DND-41 (cell line): ENCODE measurements around the gene ALKBH2.

Experiments
- EZH2 ChIP-seq: IDR thresholded peaks from 3 replicates; pipeline ENCODE4 v1.6.1; 2012; ENCODE audit warnings: borderline replicate concordance, low read depth, mild to moderate bottlenecking, moderate library complexity, low read length, inconsistent platforms; ENCODE audit not compliant: severe bottlenecking
- TF ChIP-seq, protein P1 (sequence below): IDR thresholded peaks from 2 replicates; pipeline ENCODE4 v1.5.1; 2012; ENCODE audit warnings: borderline replicate concordance, low read length, moderate library complexity, mild to moderate bottlenecking; ENCODE audit not compliant: poor library complexity, severe bottlenecking; ENCODE audit errors: extremely low read depth

DNA sequence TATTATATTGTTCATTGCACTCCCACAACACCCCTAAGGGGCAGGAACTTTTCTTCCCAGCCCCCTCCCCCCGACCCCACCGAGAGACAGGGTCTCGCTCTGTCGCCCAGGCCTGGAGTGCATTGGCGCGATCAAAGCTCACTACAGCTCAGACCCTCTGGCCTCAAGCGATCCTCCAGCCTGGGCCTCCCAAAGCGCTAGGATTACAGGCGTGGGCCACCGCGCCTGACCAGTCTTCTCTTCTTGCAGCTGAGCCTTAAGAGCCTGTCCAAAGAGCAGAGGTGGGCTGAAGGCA lies 3.8 kb upstream of the ALKBH2 start:
- TF ChIP-seq, protein P1, sequence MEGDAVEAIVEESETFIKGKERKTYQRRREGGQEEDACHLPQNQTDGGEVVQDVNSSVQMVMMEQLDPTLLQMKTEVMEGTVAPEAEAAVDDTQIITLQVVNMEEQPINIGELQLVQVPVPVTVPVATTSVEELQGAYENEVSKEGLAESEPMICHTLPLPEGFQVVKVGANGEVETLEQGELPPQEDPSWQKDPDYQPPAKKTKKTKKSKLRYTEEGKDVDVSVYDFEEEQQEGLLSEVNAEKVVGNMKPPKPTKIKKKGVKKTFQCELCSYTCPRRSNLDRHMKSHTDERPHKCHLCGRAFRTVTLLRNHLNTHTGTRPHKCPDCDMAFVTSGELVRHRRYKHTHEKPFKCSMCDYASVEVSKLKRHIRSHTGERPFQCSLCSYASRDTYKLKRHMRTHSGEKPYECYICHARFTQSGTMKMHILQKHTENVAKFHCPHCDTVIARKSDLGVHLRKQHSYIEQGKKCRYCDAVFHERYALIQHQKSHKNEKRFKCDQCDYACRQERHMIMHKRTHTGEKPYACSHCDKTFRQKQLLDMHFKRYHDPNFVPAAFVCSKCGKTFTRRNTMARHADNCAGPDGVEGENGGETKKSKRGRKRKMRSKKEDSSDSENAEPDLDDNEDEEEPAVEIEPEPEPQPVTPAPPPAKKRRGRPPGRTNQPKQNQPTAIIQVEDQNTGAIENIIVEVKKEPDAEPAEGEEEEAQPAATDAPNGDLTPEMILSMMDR = no peak
- TF ChIP-seq EZH2 = no peak
